Measurements from ENCODE around the gene SNRNP27.

DNA sequence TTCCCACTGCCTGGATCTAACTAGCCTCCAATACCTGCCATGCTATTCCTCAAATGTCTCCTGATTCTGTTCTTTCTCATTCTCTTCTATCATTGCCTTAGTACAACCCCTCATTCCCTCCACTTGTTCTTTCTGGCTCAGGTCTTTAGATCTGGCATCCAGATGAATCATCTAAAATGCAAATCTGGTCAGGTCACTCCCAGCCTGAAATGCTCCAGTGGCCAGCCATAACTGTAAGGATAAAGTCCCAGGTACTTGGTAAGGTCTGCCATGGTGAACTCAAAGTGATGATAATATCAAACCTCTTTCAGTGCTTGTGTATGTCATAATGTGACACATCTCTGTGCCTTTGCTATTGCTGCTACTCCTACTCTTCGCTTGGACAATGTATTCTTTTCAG, 2.9 kb upstream of the SNRNP27 start:
- TF ChIP-seq, protein P1, sequence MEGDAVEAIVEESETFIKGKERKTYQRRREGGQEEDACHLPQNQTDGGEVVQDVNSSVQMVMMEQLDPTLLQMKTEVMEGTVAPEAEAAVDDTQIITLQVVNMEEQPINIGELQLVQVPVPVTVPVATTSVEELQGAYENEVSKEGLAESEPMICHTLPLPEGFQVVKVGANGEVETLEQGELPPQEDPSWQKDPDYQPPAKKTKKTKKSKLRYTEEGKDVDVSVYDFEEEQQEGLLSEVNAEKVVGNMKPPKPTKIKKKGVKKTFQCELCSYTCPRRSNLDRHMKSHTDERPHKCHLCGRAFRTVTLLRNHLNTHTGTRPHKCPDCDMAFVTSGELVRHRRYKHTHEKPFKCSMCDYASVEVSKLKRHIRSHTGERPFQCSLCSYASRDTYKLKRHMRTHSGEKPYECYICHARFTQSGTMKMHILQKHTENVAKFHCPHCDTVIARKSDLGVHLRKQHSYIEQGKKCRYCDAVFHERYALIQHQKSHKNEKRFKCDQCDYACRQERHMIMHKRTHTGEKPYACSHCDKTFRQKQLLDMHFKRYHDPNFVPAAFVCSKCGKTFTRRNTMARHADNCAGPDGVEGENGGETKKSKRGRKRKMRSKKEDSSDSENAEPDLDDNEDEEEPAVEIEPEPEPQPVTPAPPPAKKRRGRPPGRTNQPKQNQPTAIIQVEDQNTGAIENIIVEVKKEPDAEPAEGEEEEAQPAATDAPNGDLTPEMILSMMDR (IDR thresholded peaks at IDR 0.05), result no peak
- TF ChIP-seq POLR2A (IDR thresholded peaks at IDR 0.05), result no peak
